ENCODE results near the gene DDAH1. TPM values are rescaled to one million over a fixed set of nuclear protein-coding genes. Genes with fewer than 3 reads are reported as not detected.

DDAH1 gene
- total and polyA plus RNA-seq, 2 donors (not counting 3 experiments of a cell fraction or from before 2014, with no cell fraction given): 44.0 to 75.2 TPM

DNA sequence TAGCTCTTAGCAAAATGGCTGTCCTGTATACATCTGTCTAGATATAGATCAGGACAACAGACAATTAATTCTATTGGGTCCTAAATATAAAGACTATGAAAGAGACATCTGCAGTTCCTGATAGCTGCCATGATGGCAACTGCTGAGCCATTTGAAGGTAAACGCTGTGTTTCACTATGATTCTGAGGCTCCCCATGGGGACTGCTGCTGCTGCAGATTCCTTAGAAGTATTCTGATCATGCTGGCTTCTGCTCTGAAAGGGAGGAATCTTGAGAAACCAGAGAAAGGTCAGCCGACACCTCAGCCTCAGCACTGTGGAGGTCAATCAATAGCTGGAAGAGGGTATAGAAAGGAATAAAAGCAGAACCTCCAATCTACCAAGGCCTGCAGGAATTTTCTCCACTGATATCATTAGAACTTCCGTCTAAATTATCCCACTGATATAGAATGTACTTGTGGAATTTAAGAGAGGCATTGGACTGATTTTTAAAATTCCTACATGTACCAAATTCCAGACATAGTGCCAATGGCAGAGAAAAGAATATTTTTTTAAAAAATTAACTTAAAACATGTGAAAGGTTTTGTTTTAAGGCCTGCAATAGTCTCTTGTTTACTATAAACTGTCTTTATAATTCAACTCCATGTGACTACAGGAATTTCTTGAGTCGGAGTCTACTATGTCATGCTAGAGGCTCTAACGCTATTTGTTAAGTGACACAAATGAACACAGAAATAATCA is 53.2 kb downstream of the DDAH1 start:
- H3K4me2 ChIP-seq (ENCODE audit: insufficient read depth, low read length): no peak overlapping the region
- H3K79me2 ChIP-seq (ENCODE audit: control insufficient read depth, insufficient read depth, low read length): peaks cover 55% of the 10 kb centered on the region
- no peak for DNase-seq (ENCODE audit: low read depth, low spot score)
- H4K20me1 ChIP-seq (replicated peaks; ENCODE audit: control insufficient read depth, extremely low read depth, insufficient read depth, low read length): no peaks in the 10 kb centered on the region
- H3K36me3 ChIP-seq (ENCODE audit: control insufficient read depth in 2 of 2, extremely low read depth in 1 of 2, insufficient read depth in 2 of 2, low read length in 2 of 2): no peaks in the 10 kb centered on the region
- intact Hi-C loops (cut with micrococcal nuclease): no loop called here
- no peak for FAIRE-seq
- H3K9ac ChIP-seq (replicated peaks; ENCODE audit: extremely low read depth, insufficient read depth, low read length): no peak overlapping the region
- H3K4me3 ChIP-seq (replicated peaks in 1 of 3; ENCODE audit: insufficient read depth in 1 of 3, low read depth in 1 of 3, low read length in 3 of 3): no peak overlapping the region
- TF ChIP-seq CTCF (IDR thresholded peaks at IDR 0.05; ENCODE audit: extremely low read depth in 1 of 2, insufficient read depth in 1 of 2, low read depth in 1 of 2, low read length in 2 of 2): no peak
- no peak for TF ChIP-seq JUN (IDR thresholded peaks at IDR 0.05; ENCODE audit: borderline replicate concordance, insufficient read depth, insufficient read length, low read depth)
- TF ChIP-seq POLR2AphosphoS5 (IDR thresholded peaks at IDR 0.05; ENCODE audit: insufficient read depth, low read depth, low read length): no peak
- no peak for TF ChIP-seq EZH2 (IDR thresholded peaks at IDR 0.05; ENCODE audit: borderline replicate concordance, low read depth, low read length, severe bottlenecking)
- no peak for TF ChIP-seq POLR2A (IDR thresholded peaks at IDR 0.05; ENCODE audit: low read depth, low read length)
- TF ChIP-seq MYC (IDR thresholded peaks at IDR 0.05; ENCODE audit: low read depth, low read length): no peak
- TF ChIP-seq, protein P1, sequence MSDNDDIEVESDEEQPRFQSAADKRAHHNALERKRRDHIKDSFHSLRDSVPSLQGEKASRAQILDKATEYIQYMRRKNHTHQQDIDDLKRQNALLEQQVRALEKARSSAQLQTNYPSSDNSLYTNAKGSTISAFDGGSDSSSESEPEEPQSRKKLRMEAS (IDR thresholded peaks at IDR 0.05; ENCODE audit: insufficient read depth, insufficient read length): no peak
- TF ChIP-seq FOS (IDR thresholded peaks at IDR 0.05; ENCODE audit: borderline replicate concordance, insufficient read depth, low read length): no peak
- TF ChIP-seq GATA2 (IDR thresholded peaks at IDR 0.05; ENCODE audit: insufficient read depth, insufficient read length, low read depth, low read length): no peak
- no peaks in the 10 kb centered on the region for H3K9me1 ChIP-seq (replicated peaks; ENCODE audit: control insufficient read depth, extremely low read depth, insufficient read depth, low read length)
- no peaks in the 10 kb centered on the region for H3K27me3 ChIP-seq (ENCODE audit: control insufficient read depth in 2 of 2, insufficient read depth in 2 of 2, low read length in 2 of 2)
- ChIA-PET CTCF (interaction anchor here (1.3 to 1.7 kb wide), 4 partner anchors 14 to 103 kb away, joined by 3 to 6 read pairs (median 3); no protein-coding TSS in a partner anchor), POLR2A (no interaction called here)
- H3K9me3 ChIP-seq (replicated peaks; ENCODE audit: control insufficient read depth, insufficient read depth, low read length): no peaks in the 10 kb centered on the region
- H3K27ac ChIP-seq (ENCODE audit: insufficient read depth, low read depth, low read length): no peak overlapping the region
- BruUV-seq (replicated peaks): no TSS peak
- dilution Hi-C loops (cut with MboI; ENCODE audit: extremely low pct_ligation_motif_present, low sequenced_read_pairs): no loop called here
- H3K4me1 ChIP-seq (ENCODE audit: control insufficient read depth, extremely low read depth, insufficient read depth, low read length): peaks cover 31% of the 10 kb centered on the region
- no peak overlapping the region for H2AFZ ChIP-seq (ENCODE audit: low read depth, low read length)
